Left ventricle myocardium inferior (tissue), 1 donor: Measurements from ENCODE around the gene KRT81. TPM values are rescaled to one million over a fixed set of nuclear protein-coding genes. Genes with fewer than 3 reads are reported as not detected.
"Not testable (repeated sequence)": the region's sequence is repeated elsewhere in the genome, so short reads cannot be mapped to it uniquely, and the experiment has no call there.

Source experiments
- DNase-seq: peaks from one replicate; pipeline ENCODE4 v3.0.0-alpha.2; 2020
- H3K27ac ChIP-seq: fragments of 200-600 bp; replicated peaks from 2 replicates; pipeline ENCODE4 v1.8.0; 2021
- H3K27me3 ChIP-seq: fragments of 200-600 bp; 2 replicates; pipeline ENCODE4 v1.8.0; 2021; ENCODE audit warnings: low read depth
- H3K36me3 ChIP-seq: fragments of 200-600 bp; 2 replicates; pipeline ENCODE4 v1.8.0; 2021
- H3K4me1 ChIP-seq: fragments of 200-600 bp; 2 replicates; pipeline ENCODE4 v1.8.0; 2021
- H3K4me3 ChIP-seq: fragments of 200-600 bp; 2 replicates; pipeline ENCODE4 v1.8.0; 2021; ENCODE audit warnings: mild to moderate bottlenecking, moderate library complexity
- H3K9me3 ChIP-seq: fragments of 200-600 bp; replicated peaks from 2 replicates; pipeline ENCODE4 v1.8.0; 2021
- intact Hi-C: fragments of 100-400 bp; cut with micrococcal nuclease; formaldehyde crosslinking; loops from one replicate; pipeline ENCODE4 v1.11.0; 2022
- total RNA-seq: library from RNA; stranded (reverse); fragmentation: NEBNext Ultra II Directional; extraction: Animal tissue kit (Norgen Biotek cat#: 25700); gene quantifications from one replicate; pipeline ENCODE4 v1.2.1, GENCODE V29; 2021
- TF ChIP-seq, protein P1 (sequence below): fragments of 200-600 bp; IDR thresholded peaks from 2 replicates; pipeline ENCODE4 v1.8.0; 2021; ENCODE audit warnings: antibody characterized with exemption, mild to moderate bottlenecking, borderline replicate concordance
- donor health status: DM: no; HTN: yes; CAD: no; lungs with severe emphysema.

Gene KRT81
- total RNA-seq, 1 donor from 2014 or later = not detected

DNA sequence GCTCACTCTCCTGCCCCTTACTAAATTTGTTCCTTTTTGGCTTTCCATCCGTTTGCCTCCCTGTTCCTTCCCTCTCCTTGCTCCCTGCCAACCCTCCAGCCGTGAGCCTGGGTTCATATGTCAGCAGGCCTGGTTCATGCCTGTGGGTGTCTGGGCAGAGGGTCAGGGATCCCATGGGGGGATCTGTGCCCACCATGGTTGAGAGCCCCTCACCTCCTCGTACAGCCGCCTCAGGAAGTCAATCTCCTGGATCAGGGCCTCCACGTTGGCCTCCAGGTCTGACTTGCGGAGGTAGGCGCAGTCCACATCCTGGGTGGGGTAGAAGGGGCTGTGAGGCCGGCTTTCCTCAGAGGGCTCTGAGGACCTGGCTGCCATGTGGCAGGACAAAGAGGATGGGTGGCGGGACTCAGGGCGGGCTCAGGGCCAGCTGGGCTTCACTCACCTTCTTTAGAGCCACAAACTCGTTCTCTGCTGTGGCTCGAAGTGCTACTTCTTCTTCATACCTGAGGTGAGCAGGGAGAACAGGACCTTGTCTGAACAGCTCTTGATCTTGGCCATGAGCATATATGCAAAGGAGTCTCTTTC is 26.2 kb upstream of the KRT81 start:
- Histone ChIP-seq H3K27me3 (peaks cover 88% of the 10 kb centered on the region), H3K4me1 (no peaks in the 10 kb centered on the region), H3K36me3 (no peaks in the 10 kb centered on the region), H3K27ac (no peak overlapping the region), H3K9me3 (no peaks in the 10 kb centered on the region), H3K4me3 (no peak overlapping the region)
- no peak for DNase-seq
- intact Hi-C loops = no loop called here
- TF ChIP-seq, protein P1, sequence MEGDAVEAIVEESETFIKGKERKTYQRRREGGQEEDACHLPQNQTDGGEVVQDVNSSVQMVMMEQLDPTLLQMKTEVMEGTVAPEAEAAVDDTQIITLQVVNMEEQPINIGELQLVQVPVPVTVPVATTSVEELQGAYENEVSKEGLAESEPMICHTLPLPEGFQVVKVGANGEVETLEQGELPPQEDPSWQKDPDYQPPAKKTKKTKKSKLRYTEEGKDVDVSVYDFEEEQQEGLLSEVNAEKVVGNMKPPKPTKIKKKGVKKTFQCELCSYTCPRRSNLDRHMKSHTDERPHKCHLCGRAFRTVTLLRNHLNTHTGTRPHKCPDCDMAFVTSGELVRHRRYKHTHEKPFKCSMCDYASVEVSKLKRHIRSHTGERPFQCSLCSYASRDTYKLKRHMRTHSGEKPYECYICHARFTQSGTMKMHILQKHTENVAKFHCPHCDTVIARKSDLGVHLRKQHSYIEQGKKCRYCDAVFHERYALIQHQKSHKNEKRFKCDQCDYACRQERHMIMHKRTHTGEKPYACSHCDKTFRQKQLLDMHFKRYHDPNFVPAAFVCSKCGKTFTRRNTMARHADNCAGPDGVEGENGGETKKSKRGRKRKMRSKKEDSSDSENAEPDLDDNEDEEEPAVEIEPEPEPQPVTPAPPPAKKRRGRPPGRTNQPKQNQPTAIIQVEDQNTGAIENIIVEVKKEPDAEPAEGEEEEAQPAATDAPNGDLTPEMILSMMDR = no peak

DNA sequence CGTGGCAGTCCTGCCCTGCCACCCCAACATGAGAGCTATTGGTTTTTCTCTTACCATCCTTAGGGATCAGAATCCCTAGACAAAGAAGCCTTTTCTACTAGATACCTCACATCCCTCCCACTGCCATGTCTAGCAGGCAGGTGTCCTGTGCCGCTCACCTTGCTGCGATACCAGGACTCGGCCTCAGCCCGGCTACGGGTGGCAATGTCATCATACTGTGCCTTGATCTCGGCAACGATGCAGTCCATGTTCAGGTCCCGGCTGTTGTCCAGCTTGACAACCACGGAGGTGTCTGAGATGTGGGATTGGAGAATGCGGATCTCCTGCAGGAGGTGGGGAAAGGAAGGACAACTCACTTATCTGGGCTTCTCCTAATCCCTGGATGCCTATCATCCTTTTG is 25.4 kb upstream of the KRT81 start:
- H3K4me3 ChIP-seq = no peak overlapping the region
- no peaks in the 10 kb centered on the region for H3K9me3 ChIP-seq
- no peaks in the 10 kb centered on the region for H3K4me1 ChIP-seq
- TF ChIP-seq, protein P1 = no peak
- no peaks in the 10 kb centered on the region for H3K36me3 ChIP-seq
- intact Hi-C loops = no loop called here
- DNase-seq = no peak
- peaks cover 88% of the 10 kb centered on the region for H3K27me3 ChIP-seq
- no peak overlapping the region for H3K27ac ChIP-seq

DNA sequence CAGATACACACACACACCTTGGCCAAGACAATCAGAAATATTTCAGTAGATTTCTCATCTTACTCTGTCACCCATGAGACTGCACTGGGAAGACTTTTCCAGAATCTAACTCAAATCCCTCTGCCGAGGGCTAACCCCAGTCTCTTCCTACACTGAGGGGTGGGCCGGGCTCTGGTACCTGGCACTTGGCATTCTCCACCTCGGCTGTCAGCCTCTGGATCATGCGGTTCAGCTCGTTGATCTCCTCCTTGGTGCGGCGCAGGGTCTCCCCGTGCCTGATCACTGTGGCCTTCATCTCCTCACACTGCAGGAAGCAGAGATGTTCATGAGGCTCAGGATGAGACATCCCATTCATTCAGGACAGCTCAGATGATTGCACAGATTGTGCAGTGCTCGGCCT is 25.0 kb upstream of the KRT81 start:
- TF ChIP-seq, protein P1 = no peak
- no peaks in the 10 kb centered on the region for H3K9me3 ChIP-seq
- H3K4me1 ChIP-seq = peaks cover 2% of the 10 kb centered on the region
- H3K4me3 ChIP-seq = no peak overlapping the region
- H3K27me3 ChIP-seq = peaks cover 88% of the 10 kb centered on the region
- no peaks in the 10 kb centered on the region for H3K36me3 ChIP-seq
- H3K27ac ChIP-seq = no peak overlapping the region
- intact Hi-C loops = no loop called here
- DNase-seq = no peak

DNA sequence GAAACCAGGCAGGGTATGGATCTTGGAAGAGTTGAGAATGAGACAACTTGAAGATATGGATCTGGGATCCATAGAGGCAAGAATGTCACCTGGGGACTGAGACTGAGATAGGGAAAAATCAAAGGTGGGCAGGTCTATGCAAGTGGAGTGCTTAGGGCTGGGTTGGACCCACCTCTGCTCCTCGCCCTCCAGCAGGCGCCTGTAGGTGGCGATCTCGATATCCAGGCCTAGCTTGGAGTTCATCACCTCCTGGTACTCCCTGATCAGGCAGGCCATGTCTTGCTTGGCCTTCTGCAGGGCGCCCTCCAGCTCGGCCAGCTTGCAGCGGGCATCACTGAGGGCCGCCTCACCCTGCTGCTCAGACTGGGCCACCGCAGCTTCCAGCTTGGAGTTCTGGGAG is 24.4 kb upstream of the KRT81 start:
- DNase-seq, H3K4me3 ChIP-seq, H3K9me3 ChIP-seq, H3K4me1 ChIP-seq, H3K36me3 ChIP-seq, intact Hi-C loops, H3K27ac ChIP-seq: not testable (repeated sequence)
- peaks cover 88% of the 10 kb centered on the region for H3K27me3 ChIP-seq
- TF ChIP-seq, protein P1 = peak; percentile 13

DNA sequence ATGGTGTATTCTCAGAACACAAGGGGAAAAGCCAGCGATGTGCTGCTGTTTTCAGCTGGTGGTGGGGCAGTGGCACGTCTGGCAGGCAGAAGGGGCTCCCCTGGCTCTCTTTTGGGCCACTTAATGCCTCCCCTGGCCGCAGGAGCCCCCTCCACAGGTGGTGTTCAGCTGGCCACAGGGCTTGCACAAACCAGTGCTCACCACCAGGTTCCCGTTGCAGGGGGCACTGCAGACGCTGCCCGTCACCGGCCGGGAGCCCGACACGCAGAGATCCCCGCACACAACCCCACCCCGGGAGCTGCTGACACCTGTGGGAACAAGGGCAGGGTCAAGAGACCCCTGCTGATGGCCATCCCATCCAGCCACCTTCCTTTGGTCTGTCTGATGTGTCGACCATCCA is 23.2 kb upstream of the KRT81 start:
- Histone ChIP-seq H3K36me3 (no peaks in the 10 kb centered on the region), H3K4me3 (no peak overlapping the region)
- TF ChIP-seq, protein P1 = no peak

More for the DNA sequence above, 23.2 kb upstream of the KRT81 start:
- peaks cover 7% of the 10 kb centered on the region for H3K4me1 ChIP-seq
- H3K27ac ChIP-seq = no peak overlapping the region
- intact Hi-C loops = no loop called here
- peaks cover 88% of the 10 kb centered on the region for H3K27me3 ChIP-seq
- no peaks in the 10 kb centered on the region for H3K9me3 ChIP-seq
- DNase-seq = no peak
